ENCODE results near the gene DNAJA3. TPM values are rescaled to one million over a fixed set of nuclear protein-coding genes. Genes with fewer than 3 reads are reported as not detected.
A peak's percentile ranks its signal among the peaks of the same experiment; 100 is the strongest.

Gene DNAJA3
- total RNA-seq, 3 donors from 2014 or later (not counting 1 experiment from before 2014, with no cell fraction given): 22.1 to 34.2 (median 27.2) TPM

DNA sequence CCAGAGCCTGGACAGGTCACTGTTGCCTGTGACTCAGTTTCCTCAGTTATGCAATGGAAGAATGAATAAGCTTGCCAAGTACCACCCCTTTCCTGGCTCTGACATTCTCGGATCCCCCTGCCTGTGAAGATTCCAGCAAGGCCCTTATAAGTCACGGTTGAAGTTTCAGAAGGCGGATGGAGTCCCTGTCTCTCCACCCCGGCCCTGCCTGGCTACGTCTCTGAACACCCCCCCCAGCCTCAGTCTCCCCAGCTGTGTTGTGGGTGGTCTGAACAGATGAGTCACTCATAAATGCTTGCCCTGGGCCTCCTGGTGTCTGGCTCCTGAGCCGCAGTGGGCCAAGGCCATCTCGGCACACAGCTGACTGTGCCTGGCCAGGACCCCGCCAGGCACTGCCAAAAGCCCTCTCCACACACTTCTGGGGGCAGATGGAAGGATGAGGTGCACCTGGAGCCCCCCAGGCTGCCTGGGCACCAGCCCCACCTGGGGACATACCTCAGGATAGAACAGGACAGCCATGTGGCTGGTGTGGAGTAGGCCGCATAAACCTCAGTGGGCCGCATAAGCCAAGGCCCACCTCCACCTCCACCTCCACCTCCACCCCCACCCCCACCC lies 38.6 kb upstream of the DNAJA3 start:
- Histone ChIP-seq H3K36me3 (ENCODE audit: control insufficient read depth, insufficient read depth, low read length) (peaks cover 77% of the 10 kb centered on the region), H3K27me3 (ENCODE audit: control insufficient read depth, insufficient read depth, low read length) (no peaks in the 10 kb centered on the region), H3K4me3 (ENCODE audit: low read length) (no peak overlapping the region), H3K27ac (ENCODE audit: low read length) (no peak overlapping the region), H3K4me1 (ENCODE audit: control insufficient read depth, insufficient read depth, low read length) (no peaks in the 10 kb centered on the region), H3K9me3 (ENCODE audit: control insufficient read depth, insufficient read depth, low read length) (no peaks in the 10 kb centered on the region)
- peaks cover 0 to 18% of the 10 kb centered on the region in 2 donors for H3K4me1 Mint-ChIP-seq
- intact Hi-C loops (cut with micrococcal nuclease): no loop called here
- no peaks in the 10 kb centered on the region for H3K27me3 Mint-ChIP-seq (ENCODE audit: low read depth in 2 of 2)
- TF ChIP-seq, protein P1, sequence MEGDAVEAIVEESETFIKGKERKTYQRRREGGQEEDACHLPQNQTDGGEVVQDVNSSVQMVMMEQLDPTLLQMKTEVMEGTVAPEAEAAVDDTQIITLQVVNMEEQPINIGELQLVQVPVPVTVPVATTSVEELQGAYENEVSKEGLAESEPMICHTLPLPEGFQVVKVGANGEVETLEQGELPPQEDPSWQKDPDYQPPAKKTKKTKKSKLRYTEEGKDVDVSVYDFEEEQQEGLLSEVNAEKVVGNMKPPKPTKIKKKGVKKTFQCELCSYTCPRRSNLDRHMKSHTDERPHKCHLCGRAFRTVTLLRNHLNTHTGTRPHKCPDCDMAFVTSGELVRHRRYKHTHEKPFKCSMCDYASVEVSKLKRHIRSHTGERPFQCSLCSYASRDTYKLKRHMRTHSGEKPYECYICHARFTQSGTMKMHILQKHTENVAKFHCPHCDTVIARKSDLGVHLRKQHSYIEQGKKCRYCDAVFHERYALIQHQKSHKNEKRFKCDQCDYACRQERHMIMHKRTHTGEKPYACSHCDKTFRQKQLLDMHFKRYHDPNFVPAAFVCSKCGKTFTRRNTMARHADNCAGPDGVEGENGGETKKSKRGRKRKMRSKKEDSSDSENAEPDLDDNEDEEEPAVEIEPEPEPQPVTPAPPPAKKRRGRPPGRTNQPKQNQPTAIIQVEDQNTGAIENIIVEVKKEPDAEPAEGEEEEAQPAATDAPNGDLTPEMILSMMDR (IDR thresholded peaks at IDR 0.05): no peak
- 98% methylated on average over 9 of the region's 10 CpGs for WGBS (ENCODE audit: insufficient coverage)
- H3K4me3 Mint-ChIP-seq: peak overlapping the region; percentile 28
- H3K9me3 Mint-ChIP-seq: no peaks in the 10 kb centered on the region
- no peak for ATAC-seq
- H3K27ac Mint-ChIP-seq: peak overlapping the region; percentile 34 to 40
- no peaks in the 10 kb centered on the region for H3K36me3 Mint-ChIP-seq
- no peak for DNase-seq

DNA sequence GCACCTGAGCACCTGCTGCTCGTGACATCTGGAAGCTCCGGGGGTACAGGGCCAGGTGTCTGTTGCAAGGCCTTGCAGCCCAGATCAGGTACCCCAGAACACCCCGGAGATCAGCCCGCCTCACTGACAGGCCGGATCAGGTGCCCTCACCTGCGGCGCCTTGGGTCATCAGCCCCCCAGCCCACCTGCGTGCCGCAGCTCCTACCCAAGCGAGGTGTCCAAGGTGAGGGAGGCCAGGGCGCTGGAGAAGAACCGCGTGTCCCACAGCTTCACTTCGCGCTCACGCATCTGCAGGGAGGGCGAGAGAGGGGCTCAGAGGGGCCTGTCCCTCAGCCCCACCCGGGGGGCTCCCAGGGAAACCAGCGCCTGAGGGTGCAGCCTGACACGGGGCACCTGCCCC lies 37.9 kb upstream of the DNAJA3 start:
- Mint-ChIP-seq H3K27ac (peak overlapping the region in 1 of 2 donors; percentile 34), H3K36me3 (no peaks in the 10 kb centered on the region), H3K9me3 (no peaks in the 10 kb centered on the region), H3K27me3 (ENCODE audit: low read depth in 2 of 2) (no peaks in the 10 kb centered on the region), H3K4me3 (no peak overlapping the region), H3K4me1 (peaks cover 0 to 18% of the 10 kb centered on the region in 2 donors)
- H3K9me3 ChIP-seq (ENCODE audit: control insufficient read depth, insufficient read depth, low read length): no peaks in the 10 kb centered on the region
- intact Hi-C loops (cut with micrococcal nuclease): no loop called here
- no peaks in the 10 kb centered on the region for H3K4me1 ChIP-seq (ENCODE audit: control insufficient read depth, insufficient read depth, low read length)
- no peak overlapping the region for H3K4me3 ChIP-seq (ENCODE audit: low read length)
- peaks cover 81% of the 10 kb centered on the region for H3K36me3 ChIP-seq (ENCODE audit: control insufficient read depth, insufficient read depth, low read length)
- WGBS (ENCODE audit: insufficient coverage): 96% methylated on average over 20 of the region's 20 CpGs
- H3K27ac ChIP-seq (ENCODE audit: low read length): no peak overlapping the region
- ATAC-seq: no peak
- TF ChIP-seq, protein P1 (IDR thresholded peaks at IDR 0.05): no peak
- no peak for DNase-seq
- H3K27me3 ChIP-seq (ENCODE audit: control insufficient read depth, insufficient read depth, low read length): no peaks in the 10 kb centered on the region

DNA sequence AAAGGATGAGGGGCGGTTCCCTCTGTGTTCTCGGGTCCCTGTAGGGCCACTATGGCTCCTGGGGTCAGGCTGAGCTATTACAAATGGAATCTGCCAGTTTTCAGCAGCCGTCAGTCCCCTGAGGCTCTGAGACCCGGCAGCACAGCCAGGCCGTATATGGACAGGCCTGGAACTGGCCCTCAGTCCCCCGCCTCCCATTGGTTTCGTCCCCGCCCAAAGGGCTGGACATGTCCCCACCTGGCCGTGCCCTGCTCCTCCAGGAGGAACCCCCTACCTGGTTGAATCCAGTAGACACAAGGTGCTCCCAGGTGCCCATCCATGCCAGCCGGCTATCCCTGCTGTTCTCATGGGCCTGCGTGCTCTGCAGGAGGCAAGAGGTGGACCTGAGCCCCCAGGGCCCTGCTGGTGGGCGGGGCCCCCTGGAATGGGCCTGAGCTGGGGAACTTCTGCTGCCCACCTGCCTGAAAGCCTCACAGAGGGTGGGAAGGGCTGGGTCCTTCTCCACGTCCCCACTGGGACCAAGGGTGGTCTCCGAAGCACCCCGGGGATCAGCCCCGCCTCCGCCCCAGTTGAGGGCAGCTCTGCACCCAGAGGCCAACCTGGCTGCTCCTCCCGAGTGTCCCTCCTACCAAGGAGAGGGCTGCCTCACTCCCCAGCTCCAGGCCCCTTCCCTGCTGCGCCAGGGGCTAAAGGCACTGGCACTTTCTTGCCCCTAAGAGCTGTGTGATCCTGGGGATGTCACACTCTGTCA lies 37.2 kb upstream of the DNAJA3 start:
- H3K9me3 Mint-ChIP-seq: no peaks in the 10 kb centered on the region
- Histone ChIP-seq H3K27ac (ENCODE audit: low read length) (no peak overlapping the region), H3K4me3 (ENCODE audit: low read length) (no peak overlapping the region), H3K4me1 (ENCODE audit: control insufficient read depth, insufficient read depth, low read length) (no peaks in the 10 kb centered on the region), H3K27me3 (ENCODE audit: control insufficient read depth, insufficient read depth, low read length) (no peaks in the 10 kb centered on the region), H3K9me3 (ENCODE audit: control insufficient read depth, insufficient read depth, low read length) (no peaks in the 10 kb centered on the region), H3K36me3 (ENCODE audit: control insufficient read depth, insufficient read depth, low read length) (peaks cover 82% of the 10 kb centered on the region)
- no peak overlapping the region for H3K4me3 Mint-ChIP-seq
- TF ChIP-seq, protein P1 (IDR thresholded peaks at IDR 0.05): no peak
- DNase-seq (no peak), ATAC-seq (no peak)
- no peaks in the 10 kb centered on the region for H3K27me3 Mint-ChIP-seq (ENCODE audit: low read depth in 2 of 2)
- peak overlapping the region in 1 of 2 donors; percentile 48 for H3K27ac Mint-ChIP-seq
- 94% methylated on average over 19 of the region's 19 CpGs for WGBS (ENCODE audit: insufficient coverage)
- H3K36me3 Mint-ChIP-seq: no peaks in the 10 kb centered on the region
- H3K4me1 Mint-ChIP-seq: peaks cover 0 to 11% of the 10 kb centered on the region in 2 donors
- intact Hi-C loops (cut with micrococcal nuclease): no loop called here
